Activated CD4-positive, alpha-beta T cell treated with anti-CD3 and anti-CD28 coated beads, Interleukin-2, amount 10 ng/mL, durations not matched to agents 7 days and 5 days (primary cell): Measurements from ENCODE around the gene PPRC1. TPM values are rescaled to one million over a fixed set of nuclear protein-coding genes. Genes with fewer than 3 reads are reported as not detected.

Source experiments
- CTCF ChIA-PET: fragments of 350-600 bp; sonication (Branson Sonifier 250); formaldehyde crosslinking; loops from one replicate; lab custom pipeline; 2021; ENCODE audit warnings: antibody characterized with exemption; lab: Charles Lee
- POLR2A ChIA-PET: fragments of 350-600 bp; sonication (Branson Sonifier 250); formaldehyde crosslinking; loops from one replicate; lab custom pipeline; 2021; ENCODE audit warnings: antibody characterized with exemption; lab: Charles Lee
- DNase-seq: peaks from one replicate; pipeline ENCODE4 v3.0.0-alpha.2; 2020
- H3K27ac Mint-ChIP-seq: one replicate; pipeline ENCODE4 v1.8.0; 2021; ENCODE audit warnings: mild to moderate bottlenecking, moderate library complexity, mixed read lengths
- H3K27me3 Mint-ChIP-seq: one replicate; pipeline ENCODE4 v1.8.0; 2021; ENCODE audit warnings: mixed read lengths
- H3K36me3 Mint-ChIP-seq: one replicate; pipeline ENCODE4 v1.8.0; 2021; ENCODE audit warnings: low read depth, mixed read lengths
- H3K4me1 Mint-ChIP-seq: one replicate; pipeline ENCODE4 v1.8.0; 2021; ENCODE audit warnings: mixed read lengths
- H3K4me3 Mint-ChIP-seq: one replicate; pipeline ENCODE4 v1.8.0; 2021; ENCODE audit warnings: mild to moderate bottlenecking, moderate library complexity, mixed read lengths
- H3K9me3 Mint-ChIP-seq: one replicate; pipeline ENCODE4 v1.8.0; 2021; ENCODE audit warnings: mixed read lengths
- total RNA-seq, 2 experiments: library from RNA; stranded (reverse); gene quantifications; one replicate each; pipeline ENCODE4 v1.2.3, GENCODE V29; 2021

The PPRC1 gene
- total RNA-seq, 2 experiments from 2014 or later = 47.7 to 49.4 TPM

- Mint-ChIP-seq H3K36me3 (peaks cover 62% of the 10 kb centered on the region), H3K4me3 (peak overlapping the region; percentile 99), H3K27ac (peak overlapping the region; percentile 99), H3K9me3 (no peaks in the 10 kb centered on the region), H3K4me1 (peaks cover 60% of the 10 kb centered on the region), H3K27me3 (no peaks in the 10 kb centered on the region)
- no peak for DNase-seq
- CTCF ChIA-PET = interaction anchor here (0.6 to 6.0 kb wide), 4 partner anchors 16 to 228 kb away, joined by 3 to 30 read pairs (median 4); no protein-coding TSS in a partner anchor
- POLR2A ChIA-PET = no interaction called here
These were observed 20.3 kb downstream of the PPRC1 start for GRCh38 chr10:102153093-102153620.

- ChIA-PET CTCF (interaction anchor here (0.7 to 6.0 kb wide), 6 partner anchors 8 to 991 kb away, joined by 3 to 30 read pairs (median 3); no protein-coding TSS in a partner anchor), POLR2A (no interaction called here)
- no peak for DNase-seq
- Mint-ChIP-seq H3K27ac (peak overlapping the region; percentile 72), H3K9me3 (no peaks in the 10 kb centered on the region), H3K36me3 (peaks cover 63% of the 10 kb centered on the region), H3K4me3 (peak overlapping the region; percentile 58), H3K4me1 (peaks cover 63% of the 10 kb centered on the region), H3K27me3 (no peaks in the 10 kb centered on the region)
These were observed 21.8 kb downstream of the PPRC1 start for GRCh38 chr10:102154466-102155116.

- H3K4me1 Mint-ChIP-seq = peaks cover 44% of the 10 kb centered on the region
- H3K4me3 Mint-ChIP-seq = no peak overlapping the region
These were observed 24.4 kb downstream of the PPRC1 start for GRCh38 chr10:102157224-102157623.

GRCh38 chr10:102159051-102159597 lies 26.3 kb downstream of the PPRC1 start:
- Mint-ChIP-seq H3K4me3 (no peak overlapping the region), H3K27me3 (no peaks in the 10 kb centered on the region), H3K9me3 (no peaks in the 10 kb centered on the region), H3K36me3 (peaks cover 65% of the 10 kb centered on the region), H3K27ac (no peak overlapping the region), H3K4me1 (peaks cover 32% of the 10 kb centered on the region)
- DNase-seq = no peak
- CTCF ChIA-PET = interaction anchor here (0.7 to 6.0 kb wide), 6 partner anchors 10 to 877 kb away, joined by 3 to 30 read pairs (median 4); no protein-coding TSS in a partner anchor
- POLR2A ChIA-PET = no interaction called here

More at GRCh38 chr10:102157224-102157623, 24.4 kb downstream of the PPRC1 start:
- no peaks in the 10 kb centered on the region for H3K27me3 Mint-ChIP-seq
- ChIA-PET POLR2A (interaction anchor here (0.7 kb wide), 1 partner anchor 253 kb away, joined by 3 read pairs; no protein-coding TSS in a partner anchor), CTCF (interaction anchor here (1.1 to 6.0 kb wide), 3 partner anchors 11 to 73 kb away, joined by 3 to 30 read pairs (median 5); no protein-coding TSS in a partner anchor)
- no peak for DNase-seq
- H3K27ac Mint-ChIP-seq = peak overlapping the region; percentile 61
- peaks cover 68% of the 10 kb centered on the region for H3K36me3 Mint-ChIP-seq
- no peaks in the 10 kb centered on the region for H3K9me3 Mint-ChIP-seq

GRCh38 chr10:102159831-102160230 lies 27.0 kb downstream of the PPRC1 start:
- H3K9me3 Mint-ChIP-seq = no peaks in the 10 kb centered on the region
- CTCF ChIA-PET = interaction anchor here (1.1 to 2.1 kb wide), 4 partner anchors 10 to 193 kb away, joined by 3 to 20 read pairs (median 3); no protein-coding TSS in a partner anchor
- no peak overlapping the region for H3K4me3 Mint-ChIP-seq
- POLR2A ChIA-PET = no interaction called here
- no peak for DNase-seq
- H3K36me3 Mint-ChIP-seq = peaks cover 64% of the 10 kb centered on the region
- peaks cover 28% of the 10 kb centered on the region for H3K4me1 Mint-ChIP-seq
- H3K27me3 Mint-ChIP-seq = no peaks in the 10 kb centered on the region
- no peak overlapping the region for H3K27ac Mint-ChIP-seq

- H3K9me3 Mint-ChIP-seq = no peaks in the 10 kb centered on the region
- H3K4me1 Mint-ChIP-seq = peaks cover 12% of the 10 kb centered on the region
- CTCF ChIA-PET = interaction anchor here (0.6 kb wide), 1 partner anchor 45 kb away, joined by 3 read pairs; no protein-coding TSS in a partner anchor
- no peak for DNase-seq
- POLR2A ChIA-PET = no interaction called here
- H3K4me3 Mint-ChIP-seq = no peak overlapping the region
- H3K36me3 Mint-ChIP-seq = peaks cover 39% of the 10 kb centered on the region
- H3K27me3 Mint-ChIP-seq = no peaks in the 10 kb centered on the region
- no peak overlapping the region for H3K27ac Mint-ChIP-seq
These were observed 30.6 kb downstream of the PPRC1 start for GRCh38 chr10:102163342-102163989.

GRCh38 chr10:102167861-102168260 lies 35.0 kb downstream of the PPRC1 start:
- no peaks in the 10 kb centered on the region for H3K27me3 Mint-ChIP-seq
- H3K36me3 Mint-ChIP-seq = peaks cover 7% of the 10 kb centered on the region
- CTCF ChIA-PET = interaction anchor here (0.9 kb wide), 1 partner anchor 9 kb away, joined by 3 read pairs; no protein-coding TSS in a partner anchor
- POLR2A ChIA-PET = no interaction called here
- DNase-seq = no peak
- H3K9me3 Mint-ChIP-seq = no peaks in the 10 kb centered on the region
- peaks cover 24% of the 10 kb centered on the region for H3K4me1 Mint-ChIP-seq
- no peak overlapping the region for H3K27ac Mint-ChIP-seq
- no peak overlapping the region for H3K4me3 Mint-ChIP-seq

- H3K27me3 Mint-ChIP-seq = no peaks in the 10 kb centered on the region
- ChIA-PET CTCF (interaction anchor here (0.7 to 3.8 kb wide), 13 partner anchors 10 to 444 kb away, joined by 3 to 34 read pairs (median 6); partner anchors contain the start of gene NOLC1), POLR2A (no interaction called here)
- H3K4me1 Mint-ChIP-seq = peaks cover 21% of the 10 kb centered on the region
- no peak overlapping the region for H3K27ac Mint-ChIP-seq
- H3K9me3 Mint-ChIP-seq = no peaks in the 10 kb centered on the region
- no peak for DNase-seq
- H3K36me3 Mint-ChIP-seq = no peaks in the 10 kb centered on the region
- H3K4me3 Mint-ChIP-seq = peak overlapping the region; percentile 45
These were observed 37.8 kb downstream of the PPRC1 start for GRCh38 chr10:102170602-102171001.

- Mint-ChIP-seq H3K27ac (no peak overlapping the region), H3K9me3 (no peaks in the 10 kb centered on the region), H3K27me3 (no peaks in the 10 kb centered on the region), H3K4me1 (peaks cover 13% of the 10 kb centered on the region), H3K4me3 (no peak overlapping the region), H3K36me3 (no peaks in the 10 kb centered on the region)
- DNase-seq = no peak
- CTCF ChIA-PET = interaction anchor here (1.0 kb wide), 1 partner anchor 260 kb away, joined by 3 read pairs; the partner anchor contains the start of gene CUEDC2
- POLR2A ChIA-PET = no interaction called here
These were observed 39.4 kb downstream of the PPRC1 start for GRCh38 chr10:102172288-102172687.

- no peaks in the 10 kb centered on the region for H3K36me3 Mint-ChIP-seq
- peaks cover 2% of the 10 kb centered on the region for H3K4me1 Mint-ChIP-seq
- no peak overlapping the region for H3K4me3 Mint-ChIP-seq
- no peak overlapping the region for H3K27ac Mint-ChIP-seq
- peaks cover 4% of the 10 kb centered on the region for H3K27me3 Mint-ChIP-seq
- CTCF ChIA-PET = interaction anchor here (1.0 kb wide), 1 partner anchor 51 kb away, joined by 3 read pairs; the partner anchor contains the start of gene ELOVL3
- POLR2A ChIA-PET = no interaction called here
- no peaks in the 10 kb centered on the region for H3K9me3 Mint-ChIP-seq
- DNase-seq = no peak
These were observed 42.6 kb downstream of the PPRC1 start for GRCh38 chr10:102175415-102175814.

- ChIA-PET POLR2A (no interaction called here), CTCF (interaction anchor here (1.6 to 2.8 kb wide), 2 partner anchors 15 to 45 kb away, joined by 4 to 9 read pairs; no protein-coding TSS in a partner anchor)
- Mint-ChIP-seq H3K36me3 (peaks cover 8% of the 10 kb centered on the region), H3K27me3 (peaks cover 6% of the 10 kb centered on the region), H3K4me3 (no peak overlapping the region), H3K27ac (no peak overlapping the region), H3K4me1 (peaks cover 16% of the 10 kb centered on the region), H3K9me3 (peaks cover 14% of the 10 kb centered on the region)
- DNase-seq = no peak
These were observed 51.8 kb downstream of the PPRC1 start for GRCh38 chr10:102184606-102185005.

GRCh38 chr10:102185272-102185671 lies 52.4 kb downstream of the PPRC1 start:
- peaks cover 6% of the 10 kb centered on the region for H3K27me3 Mint-ChIP-seq
- DNase-seq = no peak
- H3K27ac Mint-ChIP-seq = no peak overlapping the region
- no peak overlapping the region for H3K4me3 Mint-ChIP-seq
- POLR2A ChIA-PET = no interaction called here
- H3K4me1 Mint-ChIP-seq = peaks cover 18% of the 10 kb centered on the region
- peaks cover 8% of the 10 kb centered on the region for H3K36me3 Mint-ChIP-seq
- CTCF ChIA-PET = interaction anchor here (1.0 to 2.8 kb wide), 3 partner anchors 14 to 45 kb away, joined by 3 to 9 read pairs (median 4); no protein-coding TSS in a partner anchor
- peaks cover 14% of the 10 kb centered on the region for H3K9me3 Mint-ChIP-seq
